BLaER1 treated with 17β-estradiol and CSF1 and Interleukin-3, amounts not matched to agents 10 nM and 100 nM (cell line): ENCODE data around the gene ASH1L.
"Not testable (repeated sequence)": the region's sequence is repeated elsewhere in the genome, so short reads cannot be mapped to it uniquely, and the experiment has no call there.

Experiments used
- H3K27ac ChIP-seq, 11 experiments: shearing (Covaris generic); formaldehyde crosslinking; 2 replicates each; pipeline ENCODE4 v1.8.1; 2022
- H3K27me3 ChIP-seq, 11 experiments: shearing (Covaris generic); formaldehyde crosslinking; 2 replicates each; pipeline ENCODE4 v1.8.1; 2022
- H3K36me3 ChIP-seq, 11 experiments: shearing (Covaris generic); formaldehyde crosslinking; 2 replicates each; pipeline ENCODE4 v1.8.1; 2022
- H3K4me1 ChIP-seq, 10 experiments: shearing (Covaris generic); formaldehyde crosslinking; 2 replicates each; pipeline ENCODE4 v1.8.1; 2022
- H3K4me2 ChIP-seq, 11 experiments: shearing (Covaris generic); formaldehyde crosslinking; 2 replicates each; pipeline ENCODE4 v1.8.1; 2022
- H3K4me3 ChIP-seq, 10 experiments: shearing (Covaris generic); formaldehyde crosslinking; 2 replicates each; pipeline ENCODE4 v1.8.1; 2022
- H3K9ac ChIP-seq, 11 experiments: shearing (Covaris generic); formaldehyde crosslinking; 2 replicates each; pipeline ENCODE4 v1.8.1; 2022
- H3K9me3 ChIP-seq, 11 experiments: shearing (Covaris generic); formaldehyde crosslinking; replicated peaks in 1 of 11; 2 replicates each; pipeline ENCODE4 v1.8.1; 2022
- H4K20me1 ChIP-seq, 11 experiments: shearing (Covaris generic); formaldehyde crosslinking; 2 replicates each; pipeline ENCODE4 v1.8.1; 2022
- Cebpa-rat ChIP-seq, 11 experiments: shearing (Covaris generic); IDR thresholded peaks; 2 replicates each; pipeline ENCODE4 v1.8.1; 2022

Gene ASH1L

GRCh38 chr1:155339515-155340097 lies 223.0 kb downstream of the ASH1L start:
- H3K9me3 ChIP-seq = no peaks in the 10 kb centered on the region
- peaks cover 0 to 16% (median 0%) of the 10 kb centered on the region in 11 experiments; a peak in 4 of 22 replicates for H4K20me1 ChIP-seq
- H3K27ac ChIP-seq = no peak overlapping the region
- no peaks in the 10 kb centered on the region for H3K4me1 ChIP-seq
- no peak overlapping the region for H3K9ac ChIP-seq
- peaks cover 96 to 100% (median 99%) of the 10 kb centered on the region in 11 experiments for H3K36me3 ChIP-seq
- H3K27me3 ChIP-seq = no peaks in the 10 kb centered on the region
- no peak overlapping the region for H3K4me2 ChIP-seq
- no peak for TF ChIP-seq Cebpa-rat (IDR thresholded peaks at IDR 0.05)
- H3K4me3 ChIP-seq = no peak overlapping the region

DNA sequence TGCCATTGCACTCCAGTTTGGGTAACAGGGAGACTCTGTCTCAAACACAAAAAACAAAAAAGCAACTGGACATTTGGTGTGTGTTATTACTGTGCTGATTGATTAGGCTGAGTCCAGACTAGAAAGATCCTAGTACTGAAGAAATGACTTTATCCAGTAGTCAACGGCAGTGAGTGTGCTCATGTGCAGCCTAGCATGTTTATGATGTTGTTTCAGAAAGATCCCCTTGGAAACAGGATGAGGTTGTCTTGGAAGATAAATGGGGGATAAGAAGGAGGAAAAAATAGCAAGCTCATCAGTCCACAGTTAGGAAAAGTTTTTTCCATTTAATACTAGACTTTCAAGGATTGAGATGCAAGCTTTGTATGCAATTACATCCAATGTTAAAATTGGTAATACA lies 227.6 kb downstream of the ASH1L start:
- H3K9me3 ChIP-seq = no peaks in the 10 kb centered on the region
- peaks cover 73 to 97% (median 92%) of the 10 kb centered on the region in 11 experiments for H3K36me3 ChIP-seq
- H3K4me3 ChIP-seq = no peak overlapping the region
- TF ChIP-seq Cebpa-rat (IDR thresholded peaks at IDR 0.05) = no peak
- no peak overlapping the region for H3K27ac ChIP-seq
- no peak overlapping the region for H3K4me2 ChIP-seq
- peaks cover 0 to 19% (median 0%) of the 10 kb centered on the region in 10 experiments; a peak in 8 of 20 replicates for H3K4me1 ChIP-seq
- no peaks in the 10 kb centered on the region for H3K27me3 ChIP-seq
- no peak overlapping the region for H3K9ac ChIP-seq
- peaks cover 0 to 30% (median 8%) of the 10 kb centered on the region in 11 experiments; a peak in 9 of 22 replicates for H4K20me1 ChIP-seq

- peaks cover 42 to 81% (median 70%) of the 10 kb centered on the region in 11 experiments for H3K36me3 ChIP-seq
- H4K20me1 ChIP-seq = peaks cover 6 to 56% (median 31%) of the 10 kb centered on the region in 11 experiments; a peak in 17 of 22 replicates
Observed at GRCh38 chr1:155329980-155330598, 232.5 kb downstream of the ASH1L start.

DNA sequence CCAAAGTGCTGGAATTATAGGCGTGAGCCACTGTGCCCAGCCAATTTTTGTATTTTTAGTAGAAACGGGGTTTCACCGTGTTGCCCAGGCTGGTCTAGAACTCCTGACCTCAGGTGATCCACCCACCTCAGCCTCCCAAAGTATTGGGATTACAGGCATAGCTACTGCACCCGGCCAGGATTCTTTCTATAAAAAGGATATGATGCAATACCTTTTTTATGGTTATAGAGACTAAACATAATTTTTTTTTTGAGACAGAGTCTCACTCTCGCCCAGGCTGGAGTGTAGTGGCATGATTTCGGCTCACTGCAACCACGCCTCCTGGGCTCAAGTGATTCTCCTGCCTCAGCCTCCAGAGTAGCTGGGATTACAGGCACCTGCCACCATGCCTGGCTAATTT lies 233.7 kb downstream of the ASH1L start:
- not testable (repeated sequence) for H3K9me3 ChIP-seq

More at GRCh38 chr1:155329980-155330598, 232.5 kb downstream of the ASH1L start:
- Histone ChIP-seq H3K9me3 (no peaks in the 10 kb centered on the region), H3K4me3 (no peak overlapping the region), H3K27me3 (no peaks in the 10 kb centered on the region), H3K4me2 (peak overlapping the region in 3 of 11 experiments; percentile 35 to 71 (median 58); a peak in 6 of 22 replicates), H3K4me1 (peaks cover 19 to 50% (median 25%) of the 10 kb centered on the region in 10 experiments), H3K27ac (no peak overlapping the region), H3K9ac (no peak overlapping the region; a peak in 1 of 22 replicates)
- no peak for TF ChIP-seq Cebpa-rat (IDR thresholded peaks at IDR 0.05)

DNA sequence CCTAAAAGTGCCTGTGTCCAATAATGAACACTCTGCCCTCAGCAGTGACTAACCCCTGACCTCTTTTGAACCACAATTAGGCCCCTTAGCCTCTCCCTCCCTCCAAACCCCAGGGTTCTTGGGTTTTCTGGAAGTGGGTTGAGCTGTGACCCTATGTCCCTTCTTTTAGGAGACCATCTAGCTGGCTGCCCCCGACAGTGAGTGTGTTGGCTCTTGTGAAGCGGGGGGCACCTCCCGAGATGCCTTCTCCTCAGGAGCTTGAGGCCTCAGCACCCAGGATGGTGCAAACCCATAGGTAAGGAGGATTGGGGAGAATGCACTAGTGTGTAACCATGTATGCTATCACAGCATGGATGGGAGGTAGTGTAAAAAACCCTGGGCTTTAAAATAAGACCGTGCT lies 234.6 kb downstream of the ASH1L start:
- H4K20me1 ChIP-seq = peaks cover 6 to 59% (median 32%) of the 10 kb centered on the region in 11 experiments; a peak in 17 of 22 replicates
- peaks cover 23 to 50% (median 27%) of the 10 kb centered on the region in 10 experiments for H3K4me1 ChIP-seq
- 0 out of 22 replicates have a peak overlapping the region, but pooled peaks of 1 of the 11 experiments have one; percentile 10 for H3K9ac ChIP-seq
- no peak overlapping the region for H3K4me3 ChIP-seq
- H3K36me3 ChIP-seq = peaks cover 23 to 60% (median 49%) of the 10 kb centered on the region in 11 experiments
- no peak for TF ChIP-seq Cebpa-rat (IDR thresholded peaks at IDR 0.05)
- H3K9me3 ChIP-seq = no peaks in the 10 kb centered on the region
- no peak overlapping the region for H3K4me2 ChIP-seq
- H3K27ac ChIP-seq = no peak overlapping the region
- no peaks in the 10 kb centered on the region for H3K27me3 ChIP-seq

More for the DNA sequence above, 233.7 kb downstream of the ASH1L start:
- not testable (repeated sequence) for H3K9ac ChIP-seq, H3K4me3 ChIP-seq, H3K4me2 ChIP-seq, H3K27ac ChIP-seq, H3K27me3 ChIP-seq
- Histone ChIP-seq H4K20me1 (peaks cover 6 to 59% (median 32%) of the 10 kb centered on the region in 11 experiments; a peak in 17 of 22 replicates), H3K4me1 (peaks cover 23 to 50% (median 27%) of the 10 kb centered on the region in 10 experiments), H3K36me3 (peaks cover 29 to 69% (median 58%) of the 10 kb centered on the region in 11 experiments)
- peak in 3 of 11 experiments; percentile 11 to 68 (median 28); a peak in 2 of 22 replicates for TF ChIP-seq Cebpa-rat (IDR thresholded peaks at IDR 0.05)

DNA sequence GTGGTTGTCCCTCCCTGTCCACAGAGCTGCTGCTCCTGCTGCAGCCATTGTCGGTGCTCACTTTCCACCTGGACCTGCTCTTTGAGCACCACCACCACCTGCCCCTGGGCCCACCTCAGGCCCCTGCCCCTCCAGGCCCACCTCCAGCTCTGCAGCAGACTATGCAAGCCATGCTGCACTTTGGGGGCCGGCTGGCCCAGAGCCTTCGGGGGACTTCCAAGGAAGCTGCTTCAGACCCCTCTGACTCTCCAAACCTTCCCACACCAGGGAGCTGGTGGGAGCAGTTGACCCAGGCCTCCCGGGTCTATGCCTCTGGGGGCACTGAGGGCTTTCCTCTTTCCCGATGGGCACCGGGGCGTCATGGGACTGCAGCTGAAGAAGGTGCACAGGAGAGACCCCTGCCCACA lies 236.0 kb downstream of the ASH1L start:
- Histone ChIP-seq H3K4me1 (peaks cover 34 to 57% (median 37%) of the 10 kb centered on the region in 10 experiments), H3K4me3 (no peak overlapping the region), H3K36me3 (peaks cover 21 to 49% (median 43%) of the 10 kb centered on the region in 11 experiments), H3K27me3 (no peaks in the 10 kb centered on the region), H3K27ac (0 out of 22 replicates have a peak overlapping the region, but pooled peaks of 3 of the 11 experiments have one; percentile 5 to 13 (median 12)), H3K9me3 (no peaks in the 10 kb centered on the region), H3K9ac (peak overlapping the region in 6 of 11 experiments; percentile 79 to 87 (median 85); a peak in 12 of 22 replicates), H4K20me1 (peaks cover 13 to 67% (median 40%) of the 10 kb centered on the region in 11 experiments; a peak in 19 of 22 replicates), H3K4me2 (peak overlapping the region; percentile 85 to 99 (median 95); a peak in 19 of 22 replicates)
- no peak for TF ChIP-seq Cebpa-rat (IDR thresholded peaks at IDR 0.05)

DNA sequence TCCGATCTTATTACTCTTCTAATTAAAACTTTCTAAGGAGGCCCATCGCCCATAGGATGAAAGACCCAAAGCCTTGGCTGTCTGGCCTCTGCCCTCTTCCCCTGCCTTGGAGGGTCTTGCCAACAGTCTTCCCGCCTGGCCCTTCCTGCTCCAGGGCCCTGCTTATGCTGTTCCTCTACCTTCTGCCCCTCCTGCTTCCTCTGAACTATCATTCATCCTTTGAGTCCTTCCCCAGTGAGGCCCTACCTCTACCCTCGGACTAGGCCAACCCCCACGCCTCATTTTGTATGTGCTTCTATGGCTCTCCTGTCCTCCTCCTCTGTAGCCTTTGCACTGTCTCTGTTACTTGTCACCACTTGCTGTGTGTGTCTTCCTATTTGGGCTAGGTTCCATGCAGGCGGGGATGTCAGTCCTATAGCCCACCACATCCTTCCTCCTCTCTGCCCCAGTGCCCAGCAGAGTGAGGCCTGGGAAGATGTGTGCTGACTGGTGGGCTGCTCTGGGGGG lies 236.5 kb downstream of the ASH1L start:
- H3K36me3 ChIP-seq = peaks cover 21 to 44% (median 38%) of the 10 kb centered on the region in 11 experiments
- no peaks in the 10 kb centered on the region for H3K9me3 ChIP-seq
- peaks cover 39 to 57% (median 43%) of the 10 kb centered on the region in 10 experiments for H3K4me1 ChIP-seq
- no peak for TF ChIP-seq Cebpa-rat (IDR thresholded peaks at IDR 0.05)
- peak overlapping the region in 6 of 10 experiments; percentile 76 to 94 (median 84); a peak in 7 of 20 replicates for H3K4me3 ChIP-seq
- no peaks in the 10 kb centered on the region for H3K27me3 ChIP-seq
- peak overlapping the region; percentile 85 to 99 (median 95) for H3K4me2 ChIP-seq
- peaks cover 9 to 67% (median 44%) of the 10 kb centered on the region in 11 experiments; a peak in 20 of 22 replicates for H4K20me1 ChIP-seq
- peak overlapping the region in 10 of 11 experiments; percentile 0 to 87 (median 85); a peak in 17 of 22 replicates for H3K9ac ChIP-seq
- peak overlapping the region in 5 of 11 experiments; percentile 4 to 40 (median 12); a peak in 1 of 22 replicates for H3K27ac ChIP-seq

DNA sequence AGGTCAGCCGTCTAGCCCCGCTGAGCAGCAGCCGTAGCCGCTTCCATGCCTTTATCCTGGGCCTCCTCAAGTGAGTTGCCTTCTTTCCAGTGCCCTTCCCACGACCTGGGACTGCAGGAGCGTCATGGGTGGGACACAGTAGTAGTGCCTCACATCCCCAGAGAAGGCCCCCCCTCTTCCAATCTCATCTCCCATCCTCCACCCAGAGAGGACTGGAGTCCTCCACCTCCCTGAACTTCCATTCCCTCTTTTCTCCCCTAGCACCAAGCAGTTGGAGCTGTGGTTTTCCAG lies 237.1 kb downstream of the ASH1L start:
- Histone ChIP-seq H3K4me1 (peaks cover 44 to 57% (median 48%) of the 10 kb centered on the region in 10 experiments), H3K4me2 (peak overlapping the region; percentile 85 to 99 (median 95)), H3K9ac (peak overlapping the region; percentile 79 to 87 (median 85)), H3K27me3 (no peaks in the 10 kb centered on the region), H3K27ac (0 out of 22 replicates have a peak overlapping the region, but pooled peaks of 2 of the 11 experiments have one; percentile 4), H3K36me3 (peaks cover 16 to 40% (median 32%) of the 10 kb centered on the region in 11 experiments), H3K4me3 (peak overlapping the region in 9 of 10 experiments; percentile 76 to 94 (median 84); a peak in 19 of 20 replicates), H3K9me3 (no peaks in the 10 kb centered on the region), H4K20me1 (peaks cover 4 to 68% (median 47%) of the 10 kb centered on the region in 11 experiments; a peak in 20 of 22 replicates)
- no peak for TF ChIP-seq Cebpa-rat (IDR thresholded peaks at IDR 0.05)
